ENCODE results near the gene ZNF831.

The ZNF831 gene

DNA sequence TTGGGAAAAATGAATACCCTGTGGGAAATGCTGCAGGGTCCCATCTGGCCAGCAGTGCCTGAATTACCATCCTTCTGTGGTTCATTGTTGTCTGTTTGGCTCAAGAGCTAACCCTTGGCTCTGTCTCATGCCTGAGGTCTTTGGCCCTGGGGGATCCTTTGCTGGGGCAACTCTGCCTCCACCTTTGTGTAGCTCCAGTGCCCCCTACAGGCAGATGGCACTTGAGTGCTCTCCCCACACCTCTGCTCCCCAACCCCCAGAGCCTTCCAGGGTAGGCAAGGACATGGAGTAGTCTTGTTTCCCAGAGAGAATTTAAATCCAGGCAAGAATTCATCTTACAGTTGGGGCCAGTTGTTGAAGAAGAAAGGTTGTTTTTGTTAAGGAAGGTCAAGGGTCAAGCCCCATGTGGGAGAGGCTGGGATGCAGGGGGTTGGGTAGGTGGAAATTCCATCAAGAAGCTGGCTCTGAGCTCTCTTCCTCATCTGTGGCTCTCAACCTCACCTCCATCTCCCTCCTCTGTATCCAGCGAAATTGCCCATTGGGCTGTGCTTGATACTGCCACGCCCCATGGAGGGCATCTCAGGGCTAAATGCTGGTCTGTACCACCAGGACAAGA, 44.2 kb downstream of the ZNF831 start:
- DNase-seq (ENCODE audit: low read depth): peak; percentile 30
- TF ChIP-seq, protein P1, sequence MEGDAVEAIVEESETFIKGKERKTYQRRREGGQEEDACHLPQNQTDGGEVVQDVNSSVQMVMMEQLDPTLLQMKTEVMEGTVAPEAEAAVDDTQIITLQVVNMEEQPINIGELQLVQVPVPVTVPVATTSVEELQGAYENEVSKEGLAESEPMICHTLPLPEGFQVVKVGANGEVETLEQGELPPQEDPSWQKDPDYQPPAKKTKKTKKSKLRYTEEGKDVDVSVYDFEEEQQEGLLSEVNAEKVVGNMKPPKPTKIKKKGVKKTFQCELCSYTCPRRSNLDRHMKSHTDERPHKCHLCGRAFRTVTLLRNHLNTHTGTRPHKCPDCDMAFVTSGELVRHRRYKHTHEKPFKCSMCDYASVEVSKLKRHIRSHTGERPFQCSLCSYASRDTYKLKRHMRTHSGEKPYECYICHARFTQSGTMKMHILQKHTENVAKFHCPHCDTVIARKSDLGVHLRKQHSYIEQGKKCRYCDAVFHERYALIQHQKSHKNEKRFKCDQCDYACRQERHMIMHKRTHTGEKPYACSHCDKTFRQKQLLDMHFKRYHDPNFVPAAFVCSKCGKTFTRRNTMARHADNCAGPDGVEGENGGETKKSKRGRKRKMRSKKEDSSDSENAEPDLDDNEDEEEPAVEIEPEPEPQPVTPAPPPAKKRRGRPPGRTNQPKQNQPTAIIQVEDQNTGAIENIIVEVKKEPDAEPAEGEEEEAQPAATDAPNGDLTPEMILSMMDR (IDR thresholded peaks at IDR 0.05; ENCODE audit: low read depth, low read length, missing control alignments): peak; percentile 92
- H3K4me3 ChIP-seq (ENCODE audit: low read depth, low read length): no peak overlapping the region

DNA sequence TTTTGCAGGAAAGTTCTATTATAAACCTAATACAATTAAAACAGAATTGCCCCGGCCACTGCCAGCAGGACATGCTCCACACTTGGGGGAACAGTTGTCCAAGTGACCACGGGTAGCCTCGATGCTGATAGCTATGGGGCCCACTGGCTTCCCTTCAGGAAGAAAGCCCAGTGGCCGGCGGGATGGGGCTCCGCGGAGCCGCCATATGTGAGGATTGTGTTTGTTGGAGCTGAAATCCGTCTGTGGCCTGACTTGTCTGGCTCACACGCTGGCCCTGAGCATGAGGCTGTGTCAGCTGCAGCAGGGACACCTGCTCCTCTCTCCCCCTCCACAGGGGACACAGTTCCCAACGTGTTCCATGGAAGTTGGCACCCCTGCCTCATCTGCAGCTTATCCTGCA, 46.6 kb downstream of the ZNF831 start:
- TF ChIP-seq, protein P1 (IDR thresholded peaks at IDR 0.05; ENCODE audit: low read depth, low read length, missing control alignments): no peak
- no peak overlapping the region for H3K4me3 ChIP-seq (ENCODE audit: low read depth, low read length)
- no peak for DNase-seq (ENCODE audit: low read depth)

DNA sequence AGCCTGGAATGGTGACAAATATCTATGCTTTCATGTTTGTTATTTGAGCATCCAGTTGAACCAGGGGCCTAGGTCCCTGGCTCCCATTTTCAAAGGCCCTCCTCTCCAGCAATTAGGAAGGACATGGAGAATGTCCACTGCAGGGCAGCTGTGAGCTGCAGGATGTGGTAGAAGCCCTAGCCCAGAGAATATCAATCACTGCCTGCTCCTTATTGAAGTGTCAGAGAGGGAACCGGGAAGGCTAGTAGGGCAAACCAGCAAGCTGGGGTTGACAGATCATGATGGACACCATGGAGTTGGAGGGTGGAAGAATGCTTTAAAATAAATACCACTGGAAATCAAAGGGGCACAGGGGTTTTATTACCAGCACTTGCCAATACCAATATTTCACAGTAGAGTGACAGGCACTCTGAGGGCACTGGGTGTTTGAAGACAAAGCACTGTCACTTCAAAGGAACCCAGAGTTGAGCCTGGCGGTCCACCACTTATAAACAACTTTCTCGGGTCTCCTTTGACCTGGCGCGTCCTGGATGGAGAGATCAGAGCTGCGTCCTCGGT, 47.7 kb downstream of the ZNF831 start:
- no peak for DNase-seq (ENCODE audit: low read depth)
- TF ChIP-seq, protein P1 (IDR thresholded peaks at IDR 0.05; ENCODE audit: low read depth, low read length, missing control alignments): no peak

DNA sequence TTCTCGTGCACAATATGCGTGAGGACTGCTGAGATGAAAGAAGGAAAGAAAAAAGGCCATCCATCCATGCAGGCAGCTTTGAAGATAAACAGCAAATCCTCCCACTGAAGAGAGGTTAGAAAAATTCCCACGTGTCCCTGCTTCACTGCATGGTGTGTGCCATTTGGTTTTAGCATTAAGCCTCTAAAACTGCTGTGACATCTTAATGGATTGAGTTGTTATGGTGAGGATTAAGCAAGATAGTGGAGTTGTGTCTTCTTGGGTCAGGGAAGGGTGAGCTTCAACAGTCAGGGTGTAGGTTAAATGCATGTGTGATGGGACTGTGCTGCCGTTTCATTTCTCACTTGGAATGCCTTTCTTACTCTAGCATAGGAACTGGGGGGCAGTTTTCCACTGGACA, 50.5 kb downstream of the ZNF831 start:
- no peak for DNase-seq (ENCODE audit: low read depth)
- no peak overlapping the region for H3K4me3 ChIP-seq (ENCODE audit: low read depth, low read length)
- TF ChIP-seq, protein P1 (IDR thresholded peaks at IDR 0.05; ENCODE audit: low read depth, low read length, missing control alignments): no peak

More for the DNA sequence above, 47.7 kb downstream of the ZNF831 start:
- H3K4me3 ChIP-seq (ENCODE audit: low read depth, low read length): no peak overlapping the region

DNA sequence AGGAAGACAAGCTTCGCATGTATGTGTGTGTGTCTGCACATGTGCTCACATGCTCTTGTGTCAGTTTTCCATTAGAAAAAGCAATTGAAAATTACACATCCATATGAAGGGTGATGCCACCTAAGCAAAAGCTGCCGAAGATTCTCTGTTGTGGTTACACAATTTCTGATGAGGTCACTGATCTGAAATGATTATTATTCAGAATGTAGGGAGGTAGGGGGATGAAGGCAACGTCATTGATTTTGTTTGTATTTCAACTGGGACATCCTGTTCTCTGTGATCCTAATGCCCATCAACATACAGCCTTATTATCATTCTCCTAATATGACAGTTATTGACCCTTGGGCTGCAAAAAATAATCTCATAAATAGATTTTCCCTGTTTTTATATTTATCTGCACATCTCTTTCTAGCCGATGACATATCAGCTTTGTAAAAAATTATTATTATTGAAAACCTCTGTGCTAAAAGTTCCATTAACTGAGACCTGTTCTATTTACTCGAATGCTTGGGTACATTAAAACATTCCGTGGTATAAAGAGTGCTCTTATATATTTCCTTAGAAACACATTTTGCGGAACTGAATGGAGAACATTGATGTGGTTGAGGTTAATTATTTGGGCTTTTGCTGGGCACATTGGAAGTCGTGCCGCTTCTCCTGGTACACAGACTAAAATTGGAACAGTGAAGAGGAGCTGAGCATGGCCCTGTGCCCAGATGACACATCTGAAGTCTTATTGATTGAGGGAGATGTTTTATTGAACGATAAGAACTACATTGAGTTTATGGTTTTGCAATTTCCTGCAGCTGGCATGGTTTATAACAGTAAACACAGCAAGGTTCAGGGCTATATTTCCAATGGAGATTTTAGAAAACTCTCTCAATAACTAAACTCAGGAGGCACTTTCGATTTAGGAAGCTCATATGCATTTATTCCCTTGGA, 51.3 kb downstream of the ZNF831 start:
- DNase-seq (ENCODE audit: low read depth): no peak
- TF ChIP-seq, protein P1 (IDR thresholded peaks at IDR 0.05; ENCODE audit: low read depth, low read length, missing control alignments): no peak
- H3K4me3 ChIP-seq (ENCODE audit: low read depth, low read length): no peak overlapping the region

DNA sequence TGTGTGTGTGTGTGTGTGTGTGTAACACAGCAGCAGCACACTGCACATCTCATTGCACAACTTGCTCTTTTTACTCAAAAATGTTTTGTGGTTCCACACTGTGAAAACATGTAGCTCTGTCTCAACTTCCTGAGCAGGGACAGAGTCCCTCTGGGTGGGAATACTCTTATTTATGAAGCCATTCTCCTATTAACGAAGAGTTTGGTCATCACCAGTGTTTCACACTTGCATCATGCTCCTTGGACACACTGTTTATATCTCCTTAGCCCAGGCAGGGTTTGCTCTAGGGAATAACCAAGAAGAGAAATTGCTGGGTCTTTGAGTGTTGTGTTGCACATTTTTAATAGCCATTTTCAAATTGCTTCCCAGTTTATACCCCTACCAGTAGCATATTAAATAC, 53.6 kb downstream of the ZNF831 start:
- no peak for DNase-seq (ENCODE audit: low read depth)
- no peak overlapping the region for H3K4me3 ChIP-seq (ENCODE audit: low read depth, low read length)
- TF ChIP-seq, protein P1 (IDR thresholded peaks at IDR 0.05; ENCODE audit: low read depth, low read length, missing control alignments): no peak

Measured in GM12864 (cell line).